Measurements from ENCODE around the gene NTRK2.

NTRK2 gene

GRCh38 chr9:84975926-84976325 lies 306.4 kb downstream of the NTRK2 start:
- Histone ChIP-seq H2AFZ (ENCODE audit: low read length) (no peak overlapping the region), H3K9ac (ENCODE audit: low read depth, low read length, poor library complexity, severe bottlenecking) (no peak overlapping the region), H3K9me3 (ENCODE audit: insufficient read depth, low read depth, low read length) (no peaks in the 10 kb centered on the region), H3K79me2 (ENCODE audit: insufficient read depth, low read length) (no peaks in the 10 kb centered on the region), H3K4me1 (ENCODE audit: insufficient read depth, low read length, poor library complexity, severe bottlenecking) (no peaks in the 10 kb centered on the region), H3K4me2 (ENCODE audit: low read depth, low read length, poor library complexity, severe bottlenecking) (no peak overlapping the region), H3K4me3 (ENCODE audit: low read length, poor library complexity, severe bottlenecking) (no peak overlapping the region), H4K20me1 (ENCODE audit: insufficient read depth, low read length, poor library complexity, severe bottlenecking) (no peaks in the 10 kb centered on the region), H3K27me3 (ENCODE audit: insufficient read depth, low read length, poor library complexity, severe bottlenecking) (no peaks in the 10 kb centered on the region), H3K9me2 (replicated peaks; ENCODE audit: low read depth, low read length) (no peaks in the 10 kb centered on the region), H3K36me3 (ENCODE audit: insufficient read depth, low read length) (no peaks in the 10 kb centered on the region), H3F3A (ENCODE audit: low read depth) (no peaks in the 10 kb centered on the region)
- TF ChIP-seq CTCF (conservative IDR thresholded peaks at IDR 0.05; ENCODE audit: low read length): no peak
- no peak for TF ChIP-seq EZH2phosphoT487 (IDR thresholded peaks at IDR 0.05; ENCODE audit: borderline replicate concordance)

GRCh38 chr9:84978661-84979060 lies 309.1 kb downstream of the NTRK2 start:
- Histone ChIP-seq H3F3A (ENCODE audit: low read depth) (no peaks in the 10 kb centered on the region), H3K36me3 (ENCODE audit: insufficient read depth, low read length) (no peaks in the 10 kb centered on the region), H2AFZ (ENCODE audit: low read length) (no peak overlapping the region), H3K4me3 (ENCODE audit: low read length, poor library complexity, severe bottlenecking) (no peak overlapping the region), H3K4me2 (ENCODE audit: low read depth, low read length, poor library complexity, severe bottlenecking) (no peak overlapping the region), H4K20me1 (ENCODE audit: insufficient read depth, low read length, poor library complexity, severe bottlenecking) (no peaks in the 10 kb centered on the region), H3K9me2 (replicated peaks; ENCODE audit: low read depth, low read length) (no peaks in the 10 kb centered on the region), H3K9ac (ENCODE audit: low read depth, low read length, poor library complexity, severe bottlenecking) (no peak overlapping the region), H3K79me2 (ENCODE audit: insufficient read depth, low read length) (no peaks in the 10 kb centered on the region), H3K27me3 (ENCODE audit: insufficient read depth, low read length, poor library complexity, severe bottlenecking) (no peaks in the 10 kb centered on the region), H3K4me1 (ENCODE audit: insufficient read depth, low read length, poor library complexity, severe bottlenecking) (no peaks in the 10 kb centered on the region), H3K9me3 (ENCODE audit: insufficient read depth, low read depth, low read length) (no peaks in the 10 kb centered on the region)
- TF ChIP-seq CTCF (conservative IDR thresholded peaks at IDR 0.05; ENCODE audit: low read length) (no peak), EZH2phosphoT487 (IDR thresholded peaks at IDR 0.05; ENCODE audit: borderline replicate concordance) (no peak)

GRCh38 chr9:84983749-84984148 lies 314.2 kb downstream of the NTRK2 start:
- no peaks in the 10 kb centered on the region for H3K9me3 ChIP-seq (ENCODE audit: insufficient read depth, low read depth, low read length)
- no peak overlapping the region for H3K4me2 ChIP-seq (ENCODE audit: low read depth, low read length, poor library complexity, severe bottlenecking)
- no peak overlapping the region for H2AFZ ChIP-seq (ENCODE audit: low read length)
- H3K9ac ChIP-seq (ENCODE audit: low read depth, low read length, poor library complexity, severe bottlenecking): no peak overlapping the region
- no peaks in the 10 kb centered on the region for H3F3A ChIP-seq (ENCODE audit: low read depth)
- H3K36me3 ChIP-seq (ENCODE audit: insufficient read depth, low read length): no peaks in the 10 kb centered on the region
- H3K27me3 ChIP-seq (ENCODE audit: insufficient read depth, low read length, poor library complexity, severe bottlenecking): no peaks in the 10 kb centered on the region
- H3K79me2 ChIP-seq (ENCODE audit: insufficient read depth, low read length): no peaks in the 10 kb centered on the region
- H3K4me1 ChIP-seq (ENCODE audit: insufficient read depth, low read length, poor library complexity, severe bottlenecking): no peaks in the 10 kb centered on the region
- H3K4me3 ChIP-seq (ENCODE audit: low read length, poor library complexity, severe bottlenecking): no peak overlapping the region
- no peaks in the 10 kb centered on the region for H4K20me1 ChIP-seq (ENCODE audit: insufficient read depth, low read length, poor library complexity, severe bottlenecking)
- no peaks in the 10 kb centered on the region for H3K9me2 ChIP-seq (replicated peaks; ENCODE audit: low read depth, low read length)
- TF ChIP-seq CTCF (conservative IDR thresholded peaks at IDR 0.05; ENCODE audit: low read length): no peak
- TF ChIP-seq EZH2phosphoT487 (IDR thresholded peaks at IDR 0.05; ENCODE audit: borderline replicate concordance): no peak

Data from Loucy (cell line).